Measurements from ENCODE around the gene CCDC192. TPM values are rescaled to one million over a fixed set of nuclear protein-coding genes. Genes with fewer than 3 reads are reported as not detected.

The CCDC192 gene
- polyA plus RNA-seq, 1 donor from 2014 or later, result not detected

DNA sequence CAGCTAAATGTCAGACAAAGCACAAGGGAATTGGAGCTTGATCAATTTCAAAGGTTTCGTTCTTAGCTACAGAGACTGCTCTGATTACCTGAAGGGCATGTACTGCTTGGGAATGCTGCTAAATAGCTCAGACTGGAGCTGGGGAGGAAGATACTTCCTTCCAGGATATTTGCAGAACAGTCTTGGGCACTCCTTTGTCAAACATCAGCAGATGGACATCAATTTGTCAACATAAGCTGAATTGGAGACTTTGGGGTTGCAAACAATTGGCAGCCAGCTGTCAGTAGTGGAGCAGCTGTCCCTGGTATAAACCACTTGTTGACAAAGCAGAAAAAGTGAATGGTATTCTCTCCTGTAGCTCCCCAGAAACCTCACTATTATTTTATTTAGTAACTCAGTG lies 182.0 kb downstream of the CCDC192 start:
- Histone ChIP-seq H3K9me2 (ENCODE audit: insufficient read depth, low read length) (no peaks in the 10 kb centered on the region), H3K27ac (ENCODE audit: low read length) (no peak overlapping the region), H3K4me3 (ENCODE audit: low read length) (no peak overlapping the region), H3K36me3 (ENCODE audit: insufficient read depth, low read length) (no peaks in the 10 kb centered on the region), H3K9ac (ENCODE audit: low read length) (no peak overlapping the region), H3K9me3 (ENCODE audit: low read length) (no peaks in the 10 kb centered on the region), H3K27me3 (ENCODE audit: insufficient read depth, low read depth, low read length) (no peaks in the 10 kb centered on the region), H3F3A (ENCODE audit: insufficient read depth, low read length, poor library complexity, severe bottlenecking) (no peaks in the 10 kb centered on the region), H2AFZ (ENCODE audit: low read depth, low read length) (no peak overlapping the region), H3K79me2 (replicated peaks; ENCODE audit: insufficient read depth, low read length) (no peaks in the 10 kb centered on the region), H3K4me2 (ENCODE audit: low read length) (no peak overlapping the region), H4K20me1 (ENCODE audit: insufficient read depth) (no peaks in the 10 kb centered on the region)
- TF ChIP-seq, protein P1, sequence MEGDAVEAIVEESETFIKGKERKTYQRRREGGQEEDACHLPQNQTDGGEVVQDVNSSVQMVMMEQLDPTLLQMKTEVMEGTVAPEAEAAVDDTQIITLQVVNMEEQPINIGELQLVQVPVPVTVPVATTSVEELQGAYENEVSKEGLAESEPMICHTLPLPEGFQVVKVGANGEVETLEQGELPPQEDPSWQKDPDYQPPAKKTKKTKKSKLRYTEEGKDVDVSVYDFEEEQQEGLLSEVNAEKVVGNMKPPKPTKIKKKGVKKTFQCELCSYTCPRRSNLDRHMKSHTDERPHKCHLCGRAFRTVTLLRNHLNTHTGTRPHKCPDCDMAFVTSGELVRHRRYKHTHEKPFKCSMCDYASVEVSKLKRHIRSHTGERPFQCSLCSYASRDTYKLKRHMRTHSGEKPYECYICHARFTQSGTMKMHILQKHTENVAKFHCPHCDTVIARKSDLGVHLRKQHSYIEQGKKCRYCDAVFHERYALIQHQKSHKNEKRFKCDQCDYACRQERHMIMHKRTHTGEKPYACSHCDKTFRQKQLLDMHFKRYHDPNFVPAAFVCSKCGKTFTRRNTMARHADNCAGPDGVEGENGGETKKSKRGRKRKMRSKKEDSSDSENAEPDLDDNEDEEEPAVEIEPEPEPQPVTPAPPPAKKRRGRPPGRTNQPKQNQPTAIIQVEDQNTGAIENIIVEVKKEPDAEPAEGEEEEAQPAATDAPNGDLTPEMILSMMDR (IDR thresholded peaks at IDR 0.05; ENCODE audit: poor library complexity, severe bottlenecking), result no peak
- TF ChIP-seq, protein P2, sequence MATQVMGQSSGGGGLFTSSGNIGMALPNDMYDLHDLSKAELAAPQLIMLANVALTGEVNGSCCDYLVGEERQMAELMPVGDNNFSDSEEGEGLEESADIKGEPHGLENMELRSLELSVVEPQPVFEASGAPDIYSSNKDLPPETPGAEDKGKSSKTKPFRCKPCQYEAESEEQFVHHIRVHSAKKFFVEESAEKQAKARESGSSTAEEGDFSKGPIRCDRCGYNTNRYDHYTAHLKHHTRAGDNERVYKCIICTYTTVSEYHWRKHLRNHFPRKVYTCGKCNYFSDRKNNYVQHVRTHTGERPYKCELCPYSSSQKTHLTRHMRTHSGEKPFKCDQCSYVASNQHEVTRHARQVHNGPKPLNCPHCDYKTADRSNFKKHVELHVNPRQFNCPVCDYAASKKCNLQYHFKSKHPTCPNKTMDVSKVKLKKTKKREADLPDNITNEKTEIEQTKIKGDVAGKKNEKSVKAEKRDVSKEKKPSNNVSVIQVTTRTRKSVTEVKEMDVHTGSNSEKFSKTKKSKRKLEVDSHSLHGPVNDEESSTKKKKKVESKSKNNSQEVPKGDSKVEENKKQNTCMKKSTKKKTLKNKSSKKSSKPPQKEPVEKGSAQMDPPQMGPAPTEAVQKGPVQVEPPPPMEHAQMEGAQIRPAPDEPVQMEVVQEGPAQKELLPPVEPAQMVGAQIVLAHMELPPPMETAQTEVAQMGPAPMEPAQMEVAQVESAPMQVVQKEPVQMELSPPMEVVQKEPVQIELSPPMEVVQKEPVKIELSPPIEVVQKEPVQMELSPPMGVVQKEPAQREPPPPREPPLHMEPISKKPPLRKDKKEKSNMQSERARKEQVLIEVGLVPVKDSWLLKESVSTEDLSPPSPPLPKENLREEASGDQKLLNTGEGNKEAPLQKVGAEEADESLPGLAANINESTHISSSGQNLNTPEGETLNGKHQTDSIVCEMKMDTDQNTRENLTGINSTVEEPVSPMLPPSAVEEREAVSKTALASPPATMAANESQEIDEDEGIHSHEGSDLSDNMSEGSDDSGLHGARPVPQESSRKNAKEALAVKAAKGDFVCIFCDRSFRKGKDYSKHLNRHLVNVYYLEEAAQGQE (IDR thresholded peaks at IDR 0.05; ENCODE audit: borderline replicate concordance), result no peak

DNA sequence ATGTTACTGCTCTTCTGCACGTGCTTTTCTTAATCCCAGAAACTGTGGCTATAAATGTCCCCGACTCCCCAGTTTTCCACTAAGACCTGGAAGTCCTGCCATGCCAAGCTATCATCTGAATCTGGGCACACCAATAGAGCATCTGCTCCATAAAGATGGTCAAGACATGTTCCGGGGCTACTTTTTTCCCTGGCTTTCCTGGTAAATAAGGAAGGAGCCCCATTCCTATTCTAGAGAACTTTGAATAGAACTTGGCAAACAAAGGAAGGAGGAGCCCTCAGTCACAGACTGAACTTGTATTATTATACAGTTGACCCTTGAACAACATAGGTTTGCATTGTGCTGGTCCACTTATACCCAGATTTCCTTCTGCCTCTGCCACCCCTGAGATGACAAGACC lies 182.9 kb downstream of the CCDC192 start:
- H3K4me3 ChIP-seq (ENCODE audit: low read length), result no peak overlapping the region
- no peak for TF ChIP-seq RAD21 (conservative IDR thresholded peaks at IDR 0.05)
- TF ChIP-seq SMC3 (conservative IDR thresholded peaks at IDR 0.05; ENCODE audit: poor library complexity), result no peak
- TF ChIP-seq MXI1 (conservative IDR thresholded peaks at IDR 0.05; ENCODE audit: poor library complexity, severe bottlenecking), result no peak
- TF ChIP-seq POLR2AphosphoS5 (IDR thresholded peaks at IDR 0.05), result no peak
- TF ChIP-seq EP300 (conservative IDR thresholded peaks at IDR 0.05; ENCODE audit: poor library complexity, severe bottlenecking), result no peak
- no peak for TF ChIP-seq EZH2 (IDR thresholded peaks at IDR 0.05; ENCODE audit: borderline replicate concordance, insufficient read depth, low read length, poor library complexity, severe bottlenecking)
- TF ChIP-seq, protein P2 (IDR thresholded peaks at IDR 0.05; ENCODE audit: borderline replicate concordance), result no peak
- TF ChIP-seq, protein P1 (IDR thresholded peaks at IDR 0.05; ENCODE audit: poor library complexity, severe bottlenecking), result no peak
- no peak for TF ChIP-seq TAF1 (IDR thresholded peaks at IDR 0.05; ENCODE audit: low read depth)
- no peaks in the 10 kb centered on the region for H3K9me2 ChIP-seq (ENCODE audit: insufficient read depth, low read length)

More for the DNA sequence above, 182.9 kb downstream of the CCDC192 start:
- no peaks in the 10 kb centered on the region for H3F3A ChIP-seq (ENCODE audit: insufficient read depth, low read length, poor library complexity, severe bottlenecking)
- no peaks in the 10 kb centered on the region for H3K36me3 ChIP-seq (ENCODE audit: insufficient read depth, low read length)
- H3K79me2 ChIP-seq (replicated peaks; ENCODE audit: insufficient read depth, low read length), result no peaks in the 10 kb centered on the region
- no peak overlapping the region for H3K4me2 ChIP-seq (ENCODE audit: low read length)
- H4K20me1 ChIP-seq (ENCODE audit: insufficient read depth), result no peaks in the 10 kb centered on the region
- no peaks in the 10 kb centered on the region for H3K9me3 ChIP-seq (ENCODE audit: low read length)
- H3K27me3 ChIP-seq (ENCODE audit: insufficient read depth, low read depth, low read length), result no peaks in the 10 kb centered on the region
- no peak overlapping the region for H3K27ac ChIP-seq (ENCODE audit: low read length)
- no peak overlapping the region for H3K9ac ChIP-seq (ENCODE audit: low read length)
- no peak overlapping the region for H2AFZ ChIP-seq (ENCODE audit: low read depth, low read length)

All from neural cell (in vitro differentiated cells).